Measurements from ENCODE around the gene EXPH5.

The EXPH5 gene

GRCh38 chr11:108559904-108560303, 33.7 kb downstream of the EXPH5 start:
- DNase-seq (ENCODE audit: low read depth), result no peak

GRCh38 chr11:108559340-108559739, 34.2 kb downstream of the EXPH5 start:
- no peak for DNase-seq (ENCODE audit: low read depth)

DNA sequence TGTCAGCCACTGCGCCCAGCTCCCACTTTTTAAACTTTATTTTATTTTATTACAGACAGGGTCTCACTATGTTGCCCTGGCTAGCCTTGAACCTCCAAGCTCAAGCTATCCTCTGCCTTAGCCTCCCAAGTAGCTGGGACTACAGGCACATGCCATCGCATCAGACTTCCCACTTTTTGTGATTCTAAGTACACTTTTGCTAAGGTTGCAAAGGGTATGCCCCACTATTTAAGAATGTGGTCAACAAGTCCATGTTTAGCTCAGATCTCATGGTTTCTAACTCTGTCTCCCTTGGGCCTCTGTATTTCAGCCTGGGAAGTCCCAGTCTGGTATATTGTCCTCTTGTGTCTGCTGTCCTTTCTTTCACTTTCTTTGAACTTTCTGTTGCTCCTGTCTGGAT, 35.3 kb downstream of the EXPH5 start:
- DNase-seq (ENCODE audit: low read depth), result no peak

DNA sequence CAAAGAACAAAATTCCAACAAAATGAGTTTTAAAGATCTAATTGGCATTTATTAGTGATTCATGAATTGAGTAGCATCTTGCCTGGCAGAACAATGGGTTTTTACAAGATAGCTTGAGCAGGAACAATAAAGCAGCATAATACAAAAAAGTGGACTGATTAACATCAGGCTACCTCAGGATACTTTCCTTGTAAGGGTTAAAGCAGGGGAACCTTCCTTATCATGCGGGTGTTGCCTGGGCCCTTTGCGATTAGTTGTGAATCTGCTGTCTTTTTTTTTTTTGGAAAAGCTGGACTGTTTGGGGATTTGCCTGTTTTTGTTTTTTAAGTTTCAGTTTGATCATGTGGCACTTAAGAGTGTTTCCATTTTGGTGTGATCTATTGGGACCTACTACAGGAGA, 37.5 kb downstream of the EXPH5 start:
- DNase-seq (ENCODE audit: low read depth), result no peak

GRCh38 chr11:108551651-108552462, 41.7 kb downstream of the EXPH5 start:
- DNase-seq (ENCODE audit: low read depth), result no peak

DNA sequence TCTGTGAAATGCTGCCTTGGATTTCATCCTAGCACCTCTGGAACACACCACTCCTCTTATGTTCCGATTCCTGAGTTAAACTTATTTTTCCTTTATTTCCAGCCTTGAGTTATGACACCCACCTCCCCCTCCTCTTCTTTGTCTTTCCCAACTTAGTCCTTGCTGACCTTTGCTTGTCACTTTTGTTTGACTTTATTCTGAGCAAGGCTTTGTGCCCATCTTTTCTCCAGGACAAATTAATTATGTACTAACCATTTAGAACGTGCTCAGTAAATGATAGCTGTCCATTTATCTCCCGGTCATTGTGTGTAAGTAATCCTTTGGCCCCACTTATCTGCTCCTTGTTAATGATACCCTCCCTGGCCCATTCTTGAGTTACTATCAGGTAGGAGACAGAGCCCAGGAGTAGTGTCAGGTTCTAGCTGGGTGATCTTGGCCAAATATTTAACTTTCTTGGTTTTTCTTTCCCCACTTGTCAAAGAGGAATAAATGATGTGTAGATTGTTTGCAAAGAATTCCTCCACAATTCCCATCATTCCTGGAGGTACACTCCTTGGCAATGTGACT, 44.2 kb downstream of the EXPH5 start:
- DNase-seq (ENCODE audit: low read depth), result no peak

- DNase-seq (ENCODE audit: low read depth), result no peak
Measured at GRCh38 chr11:108545909-108546501, 47.6 kb downstream of the EXPH5 start.

DNA sequence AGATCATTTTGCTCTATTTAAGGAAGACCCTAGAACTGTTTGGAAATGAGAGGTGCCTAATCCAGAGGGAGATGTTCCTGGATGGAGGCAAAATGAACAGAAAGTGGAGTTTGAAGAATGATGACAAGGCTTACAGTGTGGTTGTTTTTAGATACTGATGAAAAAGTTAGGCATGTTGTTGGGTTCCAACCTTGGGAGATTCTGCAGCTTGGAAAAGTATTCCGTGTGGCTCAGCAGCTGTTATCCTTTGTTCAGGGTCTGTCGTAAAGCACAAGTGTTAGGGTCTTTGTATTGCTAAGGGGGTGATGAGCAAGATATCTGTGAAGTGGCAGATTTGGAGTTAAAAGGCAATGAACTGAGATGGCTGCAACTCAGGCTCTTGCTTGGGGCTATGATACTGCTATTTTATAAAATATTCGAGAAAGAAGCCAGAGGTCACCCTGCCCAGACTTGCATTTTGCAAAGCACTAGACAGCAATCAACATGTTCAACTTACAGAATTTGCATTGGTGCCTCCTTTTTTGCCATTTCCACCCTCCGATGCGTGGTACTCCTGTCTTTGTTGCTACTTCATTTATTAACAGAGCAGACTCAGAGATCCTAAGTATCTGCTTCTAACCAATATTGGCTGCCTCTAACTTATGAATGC, 50.1 kb downstream of the EXPH5 start:
- DNase-seq (ENCODE audit: low read depth), result no peak

DNA sequence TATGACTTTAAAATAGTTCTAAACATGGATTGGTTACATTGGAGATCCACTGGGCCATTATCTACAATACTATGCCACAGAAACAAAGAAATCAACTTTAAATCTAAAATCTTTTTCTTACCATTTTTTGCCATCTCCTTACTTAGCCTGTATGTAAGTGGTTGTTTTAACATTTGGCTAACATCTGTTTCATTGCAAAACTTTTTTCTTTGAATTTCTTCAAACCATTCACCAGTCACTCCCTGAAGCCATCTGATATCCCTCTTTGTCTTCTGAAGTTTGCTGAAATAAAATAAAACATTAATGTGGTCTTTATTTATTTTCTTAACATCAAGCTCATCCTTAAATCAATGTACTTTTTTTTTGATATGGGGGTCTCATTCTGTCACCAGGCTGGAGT, 52.0 kb downstream of the EXPH5 start:
- DNase-seq (ENCODE audit: low read depth), result no peak

GRCh38 chr11:108538502-108538901, 55.1 kb downstream of the EXPH5 start:
- no peak for DNase-seq (ENCODE audit: low read depth)

DNA sequence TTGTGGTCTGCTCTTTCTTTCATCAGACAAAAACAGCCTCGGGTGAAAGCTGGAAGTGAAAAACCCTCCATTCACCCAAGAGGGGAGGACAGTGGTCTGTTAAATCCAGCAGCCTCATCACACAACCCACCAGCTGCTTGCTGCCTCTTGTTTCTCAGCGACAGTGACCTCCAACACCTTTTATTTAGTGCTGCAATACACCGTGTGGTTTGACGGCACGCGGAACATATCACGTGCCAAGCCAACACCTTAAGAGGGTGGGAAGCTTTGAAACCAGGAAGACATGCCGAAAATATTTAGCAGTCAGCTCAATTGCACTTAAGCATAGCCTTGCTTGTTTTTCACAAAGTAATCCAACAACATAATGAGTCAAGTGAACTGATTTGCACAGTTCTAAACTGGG, 55.5 kb downstream of the EXPH5 start:
- peak; percentile 1 for DNase-seq (ENCODE audit: low read depth)

- no peak for DNase-seq (ENCODE audit: low read depth)
Measured at GRCh38 chr11:108536783-108537182, 56.8 kb downstream of the EXPH5 start.

GRCh38 chr11:108535384-108535955, 58.1 kb downstream of the EXPH5 start:
- DNase-seq (ENCODE audit: low read depth), result no peak

DNA sequence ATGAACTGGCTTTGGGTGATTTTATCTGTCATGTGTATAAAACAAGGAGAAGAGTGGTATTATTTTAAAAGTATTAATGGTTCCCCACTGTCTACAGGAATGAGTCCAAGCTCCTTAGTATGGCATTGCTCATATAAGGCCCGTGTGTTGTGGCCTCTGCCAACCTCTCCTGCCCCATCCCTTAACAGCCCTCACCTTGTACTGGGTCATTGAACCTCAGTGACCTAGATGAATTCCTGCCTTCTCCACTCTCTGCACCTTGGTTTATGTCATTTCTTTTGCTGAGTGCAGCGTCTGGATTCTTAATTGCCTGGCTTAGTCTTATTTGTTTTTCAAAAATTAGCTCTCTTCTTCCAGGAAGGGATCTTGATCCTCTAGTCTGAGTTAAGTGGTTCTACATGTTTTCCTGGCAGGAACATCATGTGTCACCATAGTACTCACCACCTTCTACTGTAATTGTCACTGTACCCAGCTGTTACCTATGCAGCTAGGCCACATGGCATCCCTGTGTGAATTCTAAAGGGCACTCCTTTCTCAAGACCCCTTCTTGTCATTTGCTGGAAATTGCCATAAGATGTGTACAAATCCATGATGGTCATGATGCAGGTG, 59.2 kb downstream of the EXPH5 start:
- no peak for DNase-seq (ENCODE audit: low read depth)

- DNase-seq (ENCODE audit: low read depth), result no peak
Measured at GRCh38 chr11:108530426-108530825, 63.1 kb downstream of the EXPH5 start.

DNA sequence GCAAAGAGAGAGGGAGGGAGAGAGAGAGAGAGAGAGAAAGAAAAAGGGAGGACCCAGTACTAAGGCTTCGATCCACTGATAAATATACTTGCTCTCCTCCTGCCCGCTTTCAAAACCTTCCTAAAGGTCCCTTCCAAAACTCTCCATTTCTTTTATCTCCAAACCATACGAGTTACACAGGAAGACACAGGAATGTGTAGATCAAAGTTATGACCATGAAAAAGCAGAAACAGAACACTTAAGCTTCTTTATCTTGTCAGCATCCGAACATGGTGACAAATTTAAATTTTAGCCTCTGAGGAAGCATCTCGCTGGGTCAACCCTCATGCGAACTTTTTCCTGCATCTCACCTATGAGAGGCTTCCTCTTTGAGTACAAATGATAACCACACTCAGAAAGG, 66.2 kb downstream of the EXPH5 start:
- no peak for DNase-seq (ENCODE audit: low read depth)

GRCh38 chr11:108525161-108525560, 68.4 kb downstream of the EXPH5 start:
- DNase-seq (ENCODE audit: low read depth), result no peak

DNA sequence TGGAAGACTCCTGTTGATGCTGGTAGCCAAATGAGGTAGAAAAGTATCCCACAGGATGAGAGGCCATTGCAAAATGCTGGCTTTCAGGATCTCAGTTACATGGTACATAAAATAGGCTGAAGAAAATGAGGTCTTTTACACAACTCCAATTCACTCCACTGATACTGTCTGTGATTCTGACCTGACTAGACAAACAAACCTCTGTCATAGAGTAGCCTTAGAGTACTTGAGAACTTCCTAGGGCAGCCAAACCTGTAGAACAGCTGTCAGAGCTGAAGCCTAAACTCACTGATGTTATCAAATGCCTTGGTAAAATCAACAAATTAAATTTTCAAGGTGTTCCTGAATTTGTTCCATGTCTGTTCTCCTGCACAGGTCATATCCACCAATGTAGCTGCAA, 69.1 kb downstream of the EXPH5 start:
- no peak for DNase-seq (ENCODE audit: low read depth)

DNA sequence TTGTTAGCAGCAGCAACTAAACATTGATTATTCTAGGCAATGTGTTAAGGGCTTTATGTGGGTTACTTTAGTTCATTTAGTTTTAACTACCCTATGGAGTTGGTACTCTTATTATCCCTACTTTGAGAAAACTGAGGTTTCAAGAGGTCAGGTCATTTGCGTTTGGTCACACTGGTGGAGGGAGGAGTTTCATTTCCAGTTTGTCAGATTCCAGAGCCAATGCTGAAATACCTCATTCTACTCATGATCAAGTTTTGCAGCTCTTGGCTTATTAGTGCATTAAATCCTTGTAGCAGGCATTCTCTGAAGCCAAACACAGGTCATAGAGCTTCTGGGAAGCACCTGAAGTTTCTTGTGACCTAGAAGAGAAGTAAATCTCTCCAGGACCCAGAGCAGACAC, 71.2 kb downstream of the EXPH5 start:
- no peak for DNase-seq (ENCODE audit: low read depth)

DNA sequence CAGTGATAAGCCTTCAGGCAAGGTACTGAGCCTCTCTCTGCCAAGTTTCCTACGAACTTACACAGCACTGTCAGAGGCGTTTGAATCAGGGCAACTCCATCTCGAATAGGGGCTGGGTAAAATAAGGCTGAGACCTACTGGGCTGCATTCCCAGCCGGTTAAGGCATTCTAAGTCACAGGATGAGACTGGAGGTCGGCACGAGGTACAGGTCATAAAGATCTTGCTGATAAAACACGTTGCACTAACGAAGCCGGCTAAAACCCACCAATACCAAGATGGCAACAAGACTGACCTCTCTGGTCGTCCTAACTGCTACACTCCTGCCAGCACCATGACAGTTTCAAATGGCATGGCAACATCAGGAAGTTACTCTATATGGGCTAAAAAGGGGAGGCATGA, 75.0 kb downstream of the EXPH5 start:
- DNase-seq (ENCODE audit: low read depth), result no peak

DNA sequence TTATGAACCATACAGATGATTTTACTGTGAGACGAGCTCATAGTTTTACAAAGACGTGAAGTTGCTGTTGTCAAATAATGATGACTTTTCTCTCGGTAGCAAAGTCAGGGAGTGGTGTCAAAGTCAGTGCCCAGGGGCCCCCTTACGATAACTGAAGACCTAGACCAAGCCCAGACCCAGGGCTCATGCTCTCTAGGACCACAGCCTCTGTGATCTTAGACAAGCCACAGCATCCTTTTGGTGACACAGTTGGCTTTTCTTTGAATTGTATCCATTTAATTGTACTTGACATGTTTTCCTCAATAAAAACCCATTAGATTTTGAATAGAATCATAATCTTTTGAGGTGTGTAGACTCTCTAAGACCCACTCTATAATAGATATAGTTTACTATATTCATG, 77.4 kb downstream of the EXPH5 start:
- no peak for DNase-seq (ENCODE audit: low read depth)

GRCh38 chr11:108512708-108513107, 80.9 kb downstream of the EXPH5 start:
- DNase-seq (ENCODE audit: low read depth), result no peak
